H1 (cell line): ENCODE measurements around the gene CAVIN2. TPM values are rescaled to one million over a fixed set of nuclear protein-coding genes. Genes with fewer than 3 reads are reported as not detected.

Source experiments
- CBX5 ChIP-seq: fragments of 300-800, 300-1000 bp; sonication (generic); IDR thresholded peaks from 2 replicates; pipeline ENCODE4 v1.7.1; 2016; ENCODE audit warnings: antibody characterized with exemption, low read length, low read depth
- CEBPB ChIP-seq: IDR thresholded peaks from 2 replicates; pipeline ENCODE4 v1.6.1; 2012; ENCODE audit warnings: low read depth, low read length
- CHD7 ChIP-seq: fragments of 300-600 bp; sonication (generic); IDR thresholded peaks from 2 replicates; pipeline ENCODE4 v1.7.1; 2012; ENCODE audit warnings: low read length, moderate library complexity, mild to moderate bottlenecking, inconsistent platforms; ENCODE audit not compliant: insufficient replicate concordance
- NRF1 ChIP-seq: IDR thresholded peaks from 2 replicates; pipeline ENCODE4 v1.6.1; 2011; ENCODE audit warnings: mild to moderate bottlenecking, low read depth, low read length, improper control_type of control experiment
- POLR2A ChIP-seq, 2 experiments: IDR thresholded peaks; 1 replicate in 1 of 2; 2 replicates in 1 of 2; pipeline ENCODE4 v1.6.1; 2011; ENCODE audit warnings: low read depth in 2 of 2, low read length in 2 of 2, mild to moderate bottlenecking in 2 of 2; ENCODE audit errors: control extremely low read depth in 1 of 2
- POU5F1 ChIP-seq: IDR thresholded peaks from 2 replicates; pipeline ENCODE4 v1.6.1; 2011; ENCODE audit warnings: low read depth, mild to moderate bottlenecking, low read length, moderate library complexity
- TBP ChIP-seq: IDR thresholded peaks from 2 replicates; pipeline ENCODE4 v1.6.1; 2011; ENCODE audit warnings: low read depth, low read length, improper control_type of control experiment
- USF2 ChIP-seq: IDR thresholded peaks from 2 replicates; pipeline ENCODE4 v1.6.1; 2011; ENCODE audit warnings: low read length, improper control_type of control experiment
- polyA plus RNA-seq, 7 experiments: library from polyadenylated mRNA; depleted of rRNA in 3 of 7; stranded (reverse) in 5 of 7; unstranded in 2 of 7; fragments of >200 nt in 5 of 7; fragments of 200-250 nt in 2 of 7; gene quantifications; 1 replicate in 5 of 7; 2 replicates in 1 of 7; 4 replicates in 1 of 7; pipeline versions ENCODE4 v1.2.1 to v1.2.3, GENCODE V29; 2011 to 2013; ENCODE audit warnings: missing spikeins in 2 of 7, mixed read lengths in 2 of 7
- total RNA-seq: library from RNA; stranded (reverse); fragmentation: NEBNext Ultra II Directional; extraction: Animal tissue kit (Norgen Biotek cat#: 25700); gene quantifications from 2 replicates; pipeline ENCODE4 v1.2.1, GENCODE V29; 2021

The CAVIN2 gene
- total and polyA plus RNA-seq, 2 of the 8 experiments (the other 6 are each of a cell fraction or from before 2014, with no cell fraction given), result 0.03 TPM; not detected in 1

GRCh38 chr2:191836853-191837769 lies 9.8 kb downstream of the CAVIN2 start (continued):
- TF ChIP-seq CHD7 (no peak), TBP (no peak), POLR2A (IDR thresholded peaks at IDR 0.05; ENCODE audit: control extremely low read depth in 1 of 2, low read depth in 2 of 2, low read length in 2 of 2) (no peak), CBX5 (no peak), CEBPB (no peak), USF2 (no peak), NRF1 (no peak), POU5F1 (no peak)
